Stomach (tissue), 9 donors: ENCODE data around the gene PGLYRP1. TPM values are rescaled to one million over a fixed set of nuclear protein-coding genes. Genes with fewer than 3 reads are reported as not detected.

Experiments
- DNase-seq, 2 donors: peaks; one replicate each; pipeline versions ENCODE4 v3.0.0 to v3.0.0-alpha.2; 2013 to 2019
- H3K27ac ChIP-seq, 5 donors: fragments of 200-600 bp in 4 of 5; sonication (generic) in 4 of 5; one replicate each; pipeline ENCODE4 v1.5.1; 2013 to 2019; ENCODE audit warnings: mild to moderate bottlenecking in 1 of 5, moderate library complexity in 1 of 5
- H3K27me3 ChIP-seq, 3 donors: fragments of 200-600 bp; sonication (generic); one replicate each; pipeline ENCODE4 v1.5.1; 2017 to 2019; ENCODE audit warnings: mixed run types in 1 of 3
- H3K36me3 ChIP-seq, 4 donors: fragments of 200-600 bp; sonication (generic); 1 replicate in 3 of 4; 2 replicates in 1 of 4; pipeline ENCODE4 v1.5.1; 2016 to 2019
- H3K4me1 ChIP-seq, 4 donors: fragments of 200-600 bp; sonication (generic); one replicate each; pipeline ENCODE4 v1.5.1; 2016 to 2019
- H3K4me3 ChIP-seq, 4 donors: fragments of 200-600 bp; sonication (generic) in 3 of 4; one replicate each; pipeline ENCODE4 v1.5.1; 2016 to 2019; ENCODE audit warnings: mild to moderate bottlenecking in 1 of 4
- H3K9me3 ChIP-seq, 4 donors: fragments of 200-600 bp; sonication (generic); one replicate each; pipeline ENCODE4 v1.5.1; 2016 to 2019
- EP300 ChIP-seq: sonication (generic); formaldehyde crosslinking; IDR thresholded peaks from one replicate; pipeline ENCODE4 v1.6.1; 2017; ENCODE audit warnings: antibody characterized with exemption
- POLR2A ChIP-seq, 4 donors: fragments of 450-650 bp; IDR thresholded peaks; one replicate each; pipeline ENCODE4 v1.6.1; 2016; ENCODE audit warnings: antibody characterized with exemption in 4 of 4, control low read depth in 2 of 4, mild to moderate bottlenecking in 1 of 4, moderate library complexity in 1 of 4
- POLR2AphosphoS5 ChIP-seq, 3 donors: sonication (generic); formaldehyde crosslinking; IDR thresholded peaks; one replicate each; pipeline ENCODE4 v1.6.1; 2016; ENCODE audit warnings: antibody characterized with exemption in 3 of 3
- WGBS, 5 donors: extraction: QIAGEN DNeasy Blood & Tissue Kit in 3 of 5; methylation state at CpG; one replicate each; pipeline versions ENCODE4 v1.1.5 to v1.1.7; 2013 to 2018; 5-methylcytosine and 5-hydroxymethylcytosine counted together
- intact Hi-C: fragments of 100-400 bp; cut with DNase I; formaldehyde crosslinking; loops from one replicate; pipeline ENCODE4 v1.15.1; 2023; ENCODE audit warnings: low total_unique reads
- polyA plus RNA-seq, 3 donors: library from polyadenylated mRNA; stranded (reverse); fragments of 200-250 nt; gene quantifications; one replicate each; pipeline ENCODE4 v1.2.3, GENCODE V29; 2013
- total RNA-seq, 5 donors: library from RNA; depleted of rRNA; stranded (reverse); fragments of >200 nt; gene quantifications; one replicate each; pipeline versions ENCODE4 v1.1.0 to v1.2.3, GENCODE V29; 2014 to 2016
- TF ChIP-seq, protein P1 (sequence below), 7 experiments: fragments of 450-650 bp in 4 of 7; fragments of 200-600 bp in 3 of 7; sonication (generic) in 3 of 7; IDR thresholded peaks; one replicate each; pipeline ENCODE4 v1.5.1; 2016 to 2019; ENCODE audit warnings: antibody characterized with exemption in 7 of 7, control low read depth in 2 of 7, mild to moderate bottlenecking in 1 of 7
- donor health status: healthy with polysubstance abuse.
- donor health status: Bipolar disorder and iron deficiency.
- donor health status: healthy.

Gene PGLYRP1
- total and polyA plus RNA-seq, 8 donors = 0.56 to 3.5 TPM; not detected in 6

- intact Hi-C loops = no loop called here
These were observed 4.1 kb downstream of the PGLYRP1 start for GRCh38 chr19:46018729-46019251.

DNA sequence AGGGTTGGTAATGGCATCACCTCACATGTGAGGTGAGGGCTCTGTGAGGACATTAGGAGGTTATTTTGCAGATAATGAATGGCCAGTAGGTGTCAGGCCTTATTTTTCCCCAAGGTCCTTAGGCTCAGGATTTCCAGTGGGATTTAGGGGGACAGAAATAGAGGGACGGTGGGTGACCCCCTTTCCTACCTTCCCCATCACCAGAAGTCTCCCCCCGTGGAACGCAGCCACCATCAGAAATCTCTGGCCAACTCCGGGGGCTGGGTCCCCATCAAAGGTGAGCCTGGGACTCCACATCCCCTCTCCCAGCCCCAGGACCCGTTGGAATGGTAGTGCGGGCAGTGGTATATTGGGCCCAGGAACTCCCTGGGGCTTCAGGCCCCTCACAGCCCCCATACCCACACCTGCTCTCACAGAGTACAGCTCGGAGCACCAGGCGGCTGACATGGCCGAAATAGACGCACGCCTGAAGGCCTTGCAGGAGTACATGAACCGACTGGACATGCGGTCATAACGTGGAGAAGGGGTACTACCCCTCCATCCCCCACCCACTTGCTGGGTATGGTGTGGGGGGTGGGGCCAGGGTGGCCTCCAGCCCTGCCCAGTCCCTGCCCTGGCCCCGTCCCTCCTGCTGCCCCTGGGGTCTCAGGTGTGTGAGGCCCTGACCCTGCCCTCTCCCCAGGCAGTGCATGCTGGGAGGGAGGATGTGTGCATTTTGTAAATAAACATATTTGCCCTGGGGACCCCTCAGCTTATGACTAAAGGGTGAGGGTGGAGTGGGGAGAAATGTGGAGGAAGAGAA lies 4.8 kb downstream of the PGLYRP1 start:
- TF ChIP-seq, protein P1, sequence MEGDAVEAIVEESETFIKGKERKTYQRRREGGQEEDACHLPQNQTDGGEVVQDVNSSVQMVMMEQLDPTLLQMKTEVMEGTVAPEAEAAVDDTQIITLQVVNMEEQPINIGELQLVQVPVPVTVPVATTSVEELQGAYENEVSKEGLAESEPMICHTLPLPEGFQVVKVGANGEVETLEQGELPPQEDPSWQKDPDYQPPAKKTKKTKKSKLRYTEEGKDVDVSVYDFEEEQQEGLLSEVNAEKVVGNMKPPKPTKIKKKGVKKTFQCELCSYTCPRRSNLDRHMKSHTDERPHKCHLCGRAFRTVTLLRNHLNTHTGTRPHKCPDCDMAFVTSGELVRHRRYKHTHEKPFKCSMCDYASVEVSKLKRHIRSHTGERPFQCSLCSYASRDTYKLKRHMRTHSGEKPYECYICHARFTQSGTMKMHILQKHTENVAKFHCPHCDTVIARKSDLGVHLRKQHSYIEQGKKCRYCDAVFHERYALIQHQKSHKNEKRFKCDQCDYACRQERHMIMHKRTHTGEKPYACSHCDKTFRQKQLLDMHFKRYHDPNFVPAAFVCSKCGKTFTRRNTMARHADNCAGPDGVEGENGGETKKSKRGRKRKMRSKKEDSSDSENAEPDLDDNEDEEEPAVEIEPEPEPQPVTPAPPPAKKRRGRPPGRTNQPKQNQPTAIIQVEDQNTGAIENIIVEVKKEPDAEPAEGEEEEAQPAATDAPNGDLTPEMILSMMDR (IDR thresholded peaks at IDR 0.05) = no peak
- TF ChIP-seq POLR2A (IDR thresholded peaks at IDR 0.05) (no peak), EP300 (no peak), POLR2AphosphoS5 (IDR thresholded peaks at IDR 0.05) (no peak)
- peaks cover 0 to 16% (median 7%) of the 10 kb centered on the region in 4 donors for H3K36me3 ChIP-seq
- H3K9me3 ChIP-seq = no peaks in the 10 kb centered on the region
- no peak overlapping the region for H3K4me3 ChIP-seq
- peaks cover 27 to 41% (median 36%) of the 10 kb centered on the region in 4 donors for H3K4me1 ChIP-seq
- H3K27me3 ChIP-seq = peaks cover 5 to 51% (median 37%) of the 10 kb centered on the region in 3 donors
- WGBS, 5 donors = 91 to 98% (median 95%) methylated on average over 4 to 15 of the region's 15 CpGs
- intact Hi-C loops = no loop called here
- no peak overlapping the region for H3K27ac ChIP-seq
- DNase-seq = no peak

More at GRCh38 chr19:46018729-46019251, 4.1 kb downstream of the PGLYRP1 start:
- Histone ChIP-seq H3K27me3 (peaks cover 6 to 51% (median 39%) of the 10 kb centered on the region in 3 donors), H3K4me1 (peaks cover 27 to 41% (median 36%) of the 10 kb centered on the region in 4 donors), H3K9me3 (no peaks in the 10 kb centered on the region), H3K4me3 (no peak overlapping the region), H3K27ac (no peak overlapping the region), H3K36me3 (peaks cover 0 to 16% (median 7%) of the 10 kb centered on the region in 4 donors)
- no peak for DNase-seq
- no peak for TF ChIP-seq POLR2AphosphoS5 (IDR thresholded peaks at IDR 0.05)
- TF ChIP-seq EP300 = no peak
- TF ChIP-seq, protein P1 (IDR thresholded peaks at IDR 0.05) = no peak
- WGBS, 5 donors = 91 to 98% (median 96%) methylated on average over 7 to 10 of the region's 10 CpGs

GRCh38 chr19:46017095-46017429 lies 5.8 kb downstream of the PGLYRP1 start:
- peak overlapping the region in 3 of 4 donors; percentile 65 to 91 (median 86) for H3K4me3 ChIP-seq
- no peak for DNase-seq
- H3K27ac ChIP-seq = no peak overlapping the region
- WGBS, 5 donors = 45 to 55% (median 47%) methylated on average over 7 of the region's 7 CpGs
- H3K27me3 ChIP-seq = peaks cover 0 to 46% (median 26%) of the 10 kb centered on the region in 3 donors
- H3K9me3 ChIP-seq = no peaks in the 10 kb centered on the region
- intact Hi-C loops = no loop called here
- peaks cover 27 to 41% (median 34%) of the 10 kb centered on the region in 4 donors for H3K4me1 ChIP-seq
- peaks cover 0 to 16% (median 7%) of the 10 kb centered on the region in 4 donors for H3K36me3 ChIP-seq
- TF ChIP-seq, protein P1 (IDR thresholded peaks at IDR 0.05) = peak in 2 of 7 experiments; percentile 2 to 20
- no peak for TF ChIP-seq POLR2A (IDR thresholded peaks at IDR 0.05)

DNA sequence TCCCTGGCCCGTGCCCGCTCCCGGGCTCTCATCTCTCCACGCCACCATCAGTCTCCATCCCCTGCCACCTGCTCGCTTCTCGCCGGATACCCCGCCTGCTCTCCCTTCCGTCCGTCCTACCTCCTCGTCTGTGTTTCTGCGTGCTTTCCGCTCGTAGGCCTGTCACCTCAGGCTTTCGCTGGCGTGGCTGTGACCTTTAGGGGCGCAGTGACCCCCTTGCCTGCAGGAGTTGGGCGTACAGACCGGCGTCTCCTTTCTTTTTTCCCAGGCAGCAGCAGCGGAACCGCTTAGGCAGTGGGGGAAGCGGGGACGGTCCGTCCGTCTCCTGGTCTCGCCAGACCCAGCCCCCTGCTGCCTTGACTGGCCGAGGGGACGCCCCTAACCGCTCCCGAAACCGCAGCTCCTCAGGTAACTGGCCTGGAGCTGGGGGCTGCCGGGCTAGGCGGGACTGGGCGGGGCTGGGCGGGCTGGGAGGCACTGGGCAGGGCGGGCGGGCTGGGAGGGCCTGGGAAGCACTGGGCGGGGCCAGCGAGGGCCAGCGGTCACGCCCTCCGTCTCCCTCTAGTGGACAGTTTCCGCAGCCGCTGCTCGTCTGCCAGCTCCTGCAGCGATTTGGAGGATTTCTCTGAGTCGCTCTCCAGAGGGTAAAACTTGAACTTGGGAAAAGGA lies 6.3 kb downstream of the PGLYRP1 start:
- peaks cover 0 to 40% (median 21%) of the 10 kb centered on the region in 3 donors for H3K27me3 ChIP-seq
- DNase-seq = peak; percentile 85 to 96
- peaks cover 0 to 20% (median 10%) of the 10 kb centered on the region in 4 donors for H3K36me3 ChIP-seq
- peaks cover 27 to 37% (median 32%) of the 10 kb centered on the region in 4 donors for H3K4me1 ChIP-seq
- 0 to 1% (median 1%) methylated on average over 24 to 48 of the region's 48 CpGs for whole genome bisulfite sequencing, 5 donors
- no peak for TF ChIP-seq POLR2A (IDR thresholded peaks at IDR 0.05)
- TF ChIP-seq, protein P1 (IDR thresholded peaks at IDR 0.05) = peak in 5 of 7 experiments; percentile 34 to 90 (median 79)
- TF ChIP-seq POLR2AphosphoS5 (IDR thresholded peaks at IDR 0.05) = peak in 1 of 3 donors; percentile 35
- no peak for TF ChIP-seq EP300
- peak overlapping the region; percentile 53 to 91 (median 76) for H3K4me3 ChIP-seq
- intact Hi-C loops = no loop called here
- no peaks in the 10 kb centered on the region for H3K9me3 ChIP-seq
- peak overlapping the region; percentile 29 to 62 (median 37) for H3K27ac ChIP-seq
